Subcutaneous abdominal adipose tissue (tissue), 5 donors: ENCODE results near the gene RTCB.

ENCODE experiments used
- H3K27ac ChIP-seq: one replicate; pipeline ENCODE4 v1.7.0; 2013; ENCODE audit warnings: low read depth, mild to moderate bottlenecking, inconsistent platforms, low read length, moderate library complexity
- H3K27me3 ChIP-seq, 5 donors: one replicate each; pipeline ENCODE4 v1.7.0; 2013; ENCODE audit warnings: low read length in 5 of 5, inconsistent platforms in 1 of 5; ENCODE audit not compliant: control insufficient read depth in 5 of 5, insufficient read depth in 4 of 5
- H3K36me3 ChIP-seq, 5 donors: one replicate each; pipeline ENCODE4 v1.7.0; 2013; ENCODE audit warnings: low read length in 5 of 5; ENCODE audit not compliant: control insufficient read depth in 5 of 5, insufficient read depth in 5 of 5
- H3K4me1 ChIP-seq, 5 donors: one replicate each; pipeline ENCODE4 v1.7.0; 2013; ENCODE audit warnings: low read length in 5 of 5, mild to moderate bottlenecking in 3 of 5, moderate library complexity in 1 of 5; ENCODE audit not compliant: control insufficient read depth in 5 of 5, insufficient read depth in 5 of 5
- H3K4me3 ChIP-seq, 5 donors: one replicate each; pipeline ENCODE4 v1.7.0; 2013; ENCODE audit warnings: low read length in 5 of 5, low read depth in 1 of 5
- H3K9ac ChIP-seq, 5 donors: one replicate each; pipeline ENCODE4 v1.7.0; 2013; ENCODE audit warnings: low read length in 5 of 5, mild to moderate bottlenecking in 4 of 5, moderate library complexity in 3 of 5
- H3K9me3 ChIP-seq, 5 donors: one replicate each; pipeline ENCODE4 v1.7.0; 2013; ENCODE audit warnings: low read length in 5 of 5; ENCODE audit not compliant: control insufficient read depth in 5 of 5
- donor health status: healthy.
- donor health status: healthy.
- donor health status: healthy.
- donor health status: healthy.
- donor health status: healthy.

RTCB gene

GRCh38 chr22:32348031-32348611 lies 63.9 kb downstream of the RTCB start:
- no peak overlapping the region for H3K4me3 ChIP-seq
- no peaks in the 10 kb centered on the region for H3K36me3 ChIP-seq
- H3K9ac ChIP-seq = no peak overlapping the region
- H3K9me3 ChIP-seq = no peaks in the 10 kb centered on the region
- no peak overlapping the region for H3K27ac ChIP-seq
- no peaks in the 10 kb centered on the region for H3K4me1 ChIP-seq
- H3K27me3 ChIP-seq = peaks cover 0 to 3% (median 0%) of the 10 kb centered on the region in 5 donors

GRCh38 chr22:32343941-32344340 lies 68.1 kb downstream of the RTCB start:
- H3K4me1 ChIP-seq = peaks cover 0 to 3% (median 0%) of the 10 kb centered on the region in 5 donors
- no peaks in the 10 kb centered on the region for H3K36me3 ChIP-seq
- peaks cover 0 to 18% (median 12%) of the 10 kb centered on the region in 5 donors for H3K27me3 ChIP-seq
- no peaks in the 10 kb centered on the region for H3K9me3 ChIP-seq
- no peak overlapping the region for H3K4me3 ChIP-seq
- no peak overlapping the region for H3K9ac ChIP-seq
- no peak overlapping the region for H3K27ac ChIP-seq

- no peaks in the 10 kb centered on the region for H3K9me3 ChIP-seq
- H3K36me3 ChIP-seq = no peaks in the 10 kb centered on the region
- H3K9ac ChIP-seq = no peak overlapping the region
- H3K27me3 ChIP-seq = peaks cover 0 to 18% (median 12%) of the 10 kb centered on the region in 5 donors
- H3K4me3 ChIP-seq = no peak overlapping the region
- no peak overlapping the region for H3K27ac ChIP-seq
- peaks cover 0 to 3% (median 0%) of the 10 kb centered on the region in 5 donors for H3K4me1 ChIP-seq
Observed at GRCh38 chr22:32342977-32343376, 69.1 kb downstream of the RTCB start.

- H3K9me3 ChIP-seq = no peaks in the 10 kb centered on the region
- no peak overlapping the region for H3K4me3 ChIP-seq
- H3K4me1 ChIP-seq = peaks cover 0 to 12% (median 4%) of the 10 kb centered on the region in 5 donors
- no peak overlapping the region for H3K9ac ChIP-seq
- no peaks in the 10 kb centered on the region for H3K36me3 ChIP-seq
- peaks cover 0 to 18% (median 16%) of the 10 kb centered on the region in 5 donors for H3K27me3 ChIP-seq
- H3K27ac ChIP-seq = no peak overlapping the region
Observed at GRCh38 chr22:32341122-32341740, 70.8 kb downstream of the RTCB start.

GRCh38 chr22:32340411-32340810 lies 71.6 kb downstream of the RTCB start:
- Histone ChIP-seq H3K27me3 (peaks cover 0 to 19% (median 17%) of the 10 kb centered on the region in 5 donors), H3K4me1 (peaks cover 0 to 18% (median 4%) of the 10 kb centered on the region in 5 donors), H3K27ac (no peak overlapping the region), H3K9me3 (no peaks in the 10 kb centered on the region), H3K4me3 (no peak overlapping the region), H3K36me3 (no peaks in the 10 kb centered on the region), H3K9ac (no peak overlapping the region)

- Histone ChIP-seq H3K27ac (no peak overlapping the region), H3K27me3 (peaks cover 4 to 23% (median 20%) of the 10 kb centered on the region in 5 donors), H3K36me3 (no peaks in the 10 kb centered on the region), H3K9me3 (no peaks in the 10 kb centered on the region), H3K9ac (no peak overlapping the region), H3K4me1 (peaks cover 0 to 18% (median 4%) of the 10 kb centered on the region in 5 donors), H3K4me3 (no peak overlapping the region)
Observed at GRCh38 chr22:32339190-32340012, 72.6 kb downstream of the RTCB start.

- H3K9me3 ChIP-seq = no peaks in the 10 kb centered on the region
- H3K27ac ChIP-seq = no peak overlapping the region
- no peak overlapping the region for H3K4me3 ChIP-seq
- peaks cover 0 to 18% (median 4%) of the 10 kb centered on the region in 5 donors for H3K4me1 ChIP-seq
- peaks cover 10 to 30% (median 23%) of the 10 kb centered on the region in 5 donors for H3K27me3 ChIP-seq
- H3K36me3 ChIP-seq = no peaks in the 10 kb centered on the region
- H3K9ac ChIP-seq = no peak overlapping the region
Observed at GRCh38 chr22:32338757-32339156, 73.3 kb downstream of the RTCB start.
